Measurements from ENCODE around the gene PFDN1.

The PFDN1 gene

GRCh38 chr5:140230373-140230772, 72.5 kb downstream of the PFDN1 start:
- no peak for TF ChIP-seq RARB (CRISPR knock-in tag; IDR thresholded peaks at IDR 0.05)
- no peak for TF ChIP-seq GLIS3 (CRISPR knock-in tag; IDR thresholded peaks at IDR 0.05)
- TF ChIP-seq ZFP30 (CRISPR knock-in tag; IDR thresholded peaks at IDR 0.05) = no peak
- TF ChIP-seq ISL1 (CRISPR knock-in tag; IDR thresholded peaks at IDR 0.05) = no peak
- TF ChIP-seq ZNF70 (CRISPR knock-in tag; IDR thresholded peaks at IDR 0.05) = no peak
- no peak for TF ChIP-seq PPARA (CRISPR knock-in tag; IDR thresholded peaks at IDR 0.05; ENCODE audit: borderline replicate concordance)
- TF ChIP-seq, protein P1, sequence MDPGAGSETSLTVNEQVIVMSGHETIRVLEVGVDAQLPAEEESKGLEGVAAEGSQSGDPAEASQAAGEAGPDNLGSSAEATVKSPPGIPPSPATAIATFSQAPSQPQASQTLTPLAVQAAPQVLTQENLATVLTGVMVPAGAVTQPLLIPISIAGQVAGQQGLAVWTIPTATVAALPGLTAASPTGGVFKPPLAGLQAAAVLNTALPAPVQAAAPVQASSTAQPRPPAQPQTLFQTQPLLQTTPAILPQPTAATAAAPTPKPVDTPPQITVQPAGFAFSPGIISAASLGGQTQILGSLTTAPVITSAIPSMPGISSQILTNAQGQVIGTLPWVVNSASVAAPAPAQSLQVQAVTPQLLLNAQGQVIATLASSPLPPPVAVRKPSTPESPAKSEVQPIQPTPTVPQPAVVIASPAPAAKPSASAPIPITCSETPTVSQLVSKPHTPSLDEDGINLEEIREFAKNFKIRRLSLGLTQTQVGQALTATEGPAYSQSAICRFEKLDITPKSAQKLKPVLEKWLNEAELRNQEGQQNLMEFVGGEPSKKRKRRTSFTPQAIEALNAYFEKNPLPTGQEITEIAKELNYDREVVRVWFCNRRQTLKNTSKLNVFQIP (CRISPR knock-in tag; IDR thresholded peaks at IDR 0.05; ENCODE audit: borderline replicate concordance, low read depth) = no peak
- TF ChIP-seq BACH2 (CRISPR knock-in tag; IDR thresholded peaks at IDR 0.05; ENCODE audit: borderline replicate concordance) = no peak
- TF ChIP-seq OSR1 (CRISPR knock-in tag; IDR thresholded peaks at IDR 0.05) = no peak
- TF ChIP-seq ESRRG (CRISPR knock-in tag; IDR thresholded peaks at IDR 0.05) = no peak
- no peak for TF ChIP-seq ZNF8 (CRISPR knock-in tag; IDR thresholded peaks at IDR 0.05)
- TF ChIP-seq ZNF565 (CRISPR knock-in tag; conservative IDR thresholded peaks at IDR 0.05; ENCODE audit: low read depth) = no peak
- ATAC-seq = no peak

GRCh38 chr5:140228364-140228837, 74.5 kb downstream of the PFDN1 start:
- ATAC-seq = no peak
- TF ChIP-seq TSHZ2 (CRISPR knock-in tag; IDR thresholded peaks at IDR 0.05) (no peak), CSDC2 (CRISPR knock-in tag; IDR thresholded peaks at IDR 0.05) (no peak), ZC3H10 (CRISPR knock-in tag; IDR thresholded peaks at IDR 0.05) (no peak), TOX (CRISPR knock-in tag; IDR thresholded peaks at IDR 0.05; ENCODE audit: borderline replicate concordance) (no peak), SNAI2 (CRISPR knock-in tag; IDR thresholded peaks at IDR 0.05) (no peak), ZNF8 (CRISPR knock-in tag; IDR thresholded peaks at IDR 0.05) (no peak), CREB5 (CRISPR knock-in tag; IDR thresholded peaks at IDR 0.05; ENCODE audit: low read depth) (no peak), PATZ1 (CRISPR knock-in tag; IDR thresholded peaks at IDR 0.05; ENCODE audit: borderline replicate concordance) (no peak), ZFP30 (CRISPR knock-in tag; IDR thresholded peaks at IDR 0.05) (no peak)
- TF ChIP-seq, protein P1 (CRISPR knock-in tag; IDR thresholded peaks at IDR 0.05; ENCODE audit: borderline replicate concordance, low read depth) = no peak

DNA sequence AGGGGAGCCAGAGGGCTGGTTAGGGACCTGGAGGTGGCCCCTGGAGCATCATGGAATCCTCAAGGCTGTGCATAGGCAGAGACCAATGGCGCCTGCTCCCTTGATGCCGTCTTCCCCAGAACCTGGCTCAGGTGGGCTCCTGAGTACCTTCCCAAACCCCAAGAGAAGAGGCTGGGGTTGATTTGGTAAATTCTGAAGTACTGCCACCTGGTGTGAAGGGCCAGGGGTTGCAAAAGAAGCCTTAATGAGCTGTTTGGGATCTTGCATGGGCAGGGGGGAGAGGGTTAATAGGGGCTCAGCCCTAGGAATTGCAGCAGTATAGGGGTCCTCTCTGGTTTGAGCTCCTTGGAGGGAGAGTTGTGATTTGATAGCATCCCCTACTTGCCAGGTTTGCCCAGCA, 75.9 kb downstream of the PFDN1 start:
- ATAC-seq = no peak
- TF ChIP-seq, protein P2, sequence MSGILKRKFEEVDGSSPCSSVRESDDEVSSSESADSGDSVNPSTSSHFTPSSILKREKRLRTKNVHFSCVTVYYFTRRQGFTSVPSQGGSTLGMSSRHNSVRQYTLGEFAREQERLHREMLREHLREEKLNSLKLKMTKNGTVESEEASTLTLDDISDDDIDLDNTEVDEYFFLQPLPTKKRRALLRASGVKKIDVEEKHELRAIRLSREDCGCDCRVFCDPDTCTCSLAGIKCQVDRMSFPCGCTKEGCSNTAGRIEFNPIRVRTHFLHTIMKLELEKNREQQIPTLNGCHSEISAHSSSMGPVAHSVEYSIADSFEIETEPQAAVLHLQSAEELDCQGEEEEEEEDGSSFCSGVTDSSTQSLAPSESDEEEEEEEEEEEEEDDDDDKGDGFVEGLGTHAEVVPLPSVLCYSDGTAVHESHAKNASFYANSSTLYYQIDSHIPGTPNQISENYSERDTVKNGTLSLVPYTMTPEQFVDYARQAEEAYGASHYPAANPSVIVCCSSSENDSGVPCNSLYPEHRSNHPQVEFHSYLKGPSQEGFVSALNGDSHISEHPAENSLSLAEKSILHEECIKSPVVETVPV (CRISPR knock-in tag; IDR thresholded peaks at IDR 0.05) = no peak
- TF ChIP-seq SNAI2 (CRISPR knock-in tag; IDR thresholded peaks at IDR 0.05) = no peak
- no peak for TF ChIP-seq CREB5 (CRISPR knock-in tag; IDR thresholded peaks at IDR 0.05; ENCODE audit: low read depth)
- TF ChIP-seq, protein P1 (CRISPR knock-in tag; IDR thresholded peaks at IDR 0.05; ENCODE audit: borderline replicate concordance, low read depth) = no peak
- no peak for TF ChIP-seq PATZ1 (CRISPR knock-in tag; IDR thresholded peaks at IDR 0.05; ENCODE audit: borderline replicate concordance)
- no peak for TF ChIP-seq RARB (CRISPR knock-in tag; IDR thresholded peaks at IDR 0.05)
- no peak for TF ChIP-seq ZNF8 (CRISPR knock-in tag; IDR thresholded peaks at IDR 0.05)
- TF ChIP-seq ZNF565 (CRISPR knock-in tag; conservative IDR thresholded peaks at IDR 0.05; ENCODE audit: low read depth) = no peak
- no peak for TF ChIP-seq GLIS3 (CRISPR knock-in tag; IDR thresholded peaks at IDR 0.05)
- no peak for TF ChIP-seq ZC3H10 (CRISPR knock-in tag; IDR thresholded peaks at IDR 0.05)
- no peak for TF ChIP-seq BACH2 (CRISPR knock-in tag; IDR thresholded peaks at IDR 0.05; ENCODE audit: borderline replicate concordance)
- TF ChIP-seq ESRRG (CRISPR knock-in tag; IDR thresholded peaks at IDR 0.05) = no peak

Data from SK-N-SH treated with all-trans-retinoic acid at 6 μM for 48 hours (cell line).